PC-3 (cell line): ENCODE results near the gene MVB12B. TPM values are rescaled to one million over a fixed set of nuclear protein-coding genes. Genes with fewer than 3 reads are reported as not detected.

Experiments used
- ATAC-seq: fragments of 200-7000 bp; cut with Tn5 transposase; 2 replicates; pipeline ENCODE4 v1.9.1; 2020; ENCODE audit warnings: mild to moderate bottlenecking, moderate library complexity
- BruUV-seq: library from RNA; stranded (reverse); fragments of 400-500 nt; replicated peaks from 2 replicates; lab custom pipeline; 2021; lab: Mats Ljungman, UMichigan
- CTCF ChIA-PET: fragments of 300-600 bp; sonication (Branson Sonifier 250); formaldehyde crosslinking; loops from one replicate; lab custom pipeline; 2022; ENCODE audit warnings: antibody characterized with exemption; lab: Charles Lee
- POLR2A ChIA-PET: fragments of 300-600 bp; sonication (Branson Sonifier 250); formaldehyde crosslinking; loops from one replicate; lab custom pipeline; 2022; ENCODE audit warnings: antibody characterized with exemption; ENCODE audit not compliant: unreplicated experiment; lab: Charles Lee
- DNase-seq: peaks from one replicate; pipeline ENCODE4 v3.0.0-alpha.2; 2015
- H2AFZ ChIP-seq: fragments of 300-600 bp; sonication (generic); 2 replicates; pipeline ENCODE4 v1.6.0; 2016; ENCODE audit warnings: antibody characterized with exemption, low read length
- H3F3A ChIP-seq: fragments of 300-600 bp; sonication (generic); one replicate; pipeline ENCODE4 v1.6.0; 2017; ENCODE audit warnings: antibody characterized with exemption, low read length, control low read depth, mild to moderate bottlenecking; ENCODE audit not compliant: unreplicated experiment
- H3K27ac ChIP-seq: fragments of 300-600 bp; sonication (generic); 2 replicates; pipeline ENCODE4 v1.5.1; 2016; ENCODE audit warnings: mild to moderate bottlenecking, low read length
- H3K27me3 ChIP-seq: fragments of 300-600 bp; sonication (generic); 2 replicates; pipeline ENCODE4 v1.6.1; 2016; ENCODE audit warnings: low read length, mixed read lengths
- H3K36me3 ChIP-seq: fragments of 300-600 bp; sonication (generic); 2 replicates; pipeline ENCODE4 v1.6.1; 2016; ENCODE audit warnings: low read depth, mixed run types, low read length, mixed read lengths
- H3K4me1 ChIP-seq: fragments of 300-600 bp; sonication (generic); 2 replicates; pipeline ENCODE4 v1.5.1; 2016; ENCODE audit warnings: low read length; ENCODE audit not compliant: insufficient read depth
- H3K4me2 ChIP-seq: fragments of 300-600 bp; sonication (generic); 2 replicates; pipeline ENCODE4 v1.6.0; 2016; ENCODE audit warnings: low read length
- H3K4me3 ChIP-seq: fragments of 300-600 bp; sonication (generic); 2 replicates; pipeline ENCODE4 v1.5.1; 2016; ENCODE audit warnings: mild to moderate bottlenecking, low read length, mixed read lengths
- H3K79me2 ChIP-seq: fragments of 300-600 bp; sonication (generic); 2 replicates; pipeline ENCODE4 v1.6.1; 2017; ENCODE audit warnings: low read length, mixed read lengths
- H3K9ac ChIP-seq: fragments of 300-600 bp; sonication (generic); 2 replicates; pipeline ENCODE4 v1.6.0; 2016; ENCODE audit warnings: mild to moderate bottlenecking, low read length
- H3K9me2 ChIP-seq: fragments of 300-600 bp; sonication (generic); replicated peaks from 2 replicates; pipeline ENCODE4 v1.6.1; 2016; ENCODE audit warnings: mixed run types, low read length, mixed read lengths
- H3K9me3 ChIP-seq: fragments of 300-600 bp; sonication (generic); 2 replicates; pipeline ENCODE4 v1.6.1; 2016; ENCODE audit warnings: low read length, mixed read lengths
- H4K20me1 ChIP-seq: fragments of 300-600 bp; sonication (generic); 2 replicates; pipeline ENCODE4 v1.6.1; 2016; ENCODE audit warnings: low read length, mixed read lengths
- EZH2 ChIP-seq: fragments of 300-600 bp; sonication (generic); IDR thresholded peaks from one replicate; pipeline ENCODE4 v1.6.1; 2017; ENCODE audit warnings: antibody characterized with exemption, mild to moderate bottlenecking, low read length; ENCODE audit not compliant: unreplicated experiment
- EZH2phosphoT487 ChIP-seq: fragments of 300-600 bp; sonication (generic); IDR thresholded peaks from 2 replicates; pipeline ENCODE4 v1.6.1; 2018; ENCODE audit warnings: mild to moderate bottlenecking, antibody characterized with exemption, low read length, borderline replicate concordance
- intact Hi-C: fragments of 100-400 bp; cut with micrococcal nuclease; formaldehyde crosslinking; loops from 2 replicates; pipeline ENCODE4 v1.9.0; 2023
- total RNA-seq: library from RNA; depleted of rRNA; stranded (reverse); fragments of >200 nt; gene quantifications from 2 replicates; pipeline ENCODE4 v1.2.3, GENCODE V29; 2014
- TF ChIP-seq, protein P1 (sequence below): fragments of 300-600 bp; sonication (generic); conservative IDR thresholded peaks from 2 replicates; pipeline ENCODE4 v1.5.1; 2017; ENCODE audit warnings: antibody characterized with exemption, low read depth, mild to moderate bottlenecking, low read length

Gene MVB12B
- total RNA-seq, 1 experiment from 2014 or later = 7.2 TPM

DNA sequence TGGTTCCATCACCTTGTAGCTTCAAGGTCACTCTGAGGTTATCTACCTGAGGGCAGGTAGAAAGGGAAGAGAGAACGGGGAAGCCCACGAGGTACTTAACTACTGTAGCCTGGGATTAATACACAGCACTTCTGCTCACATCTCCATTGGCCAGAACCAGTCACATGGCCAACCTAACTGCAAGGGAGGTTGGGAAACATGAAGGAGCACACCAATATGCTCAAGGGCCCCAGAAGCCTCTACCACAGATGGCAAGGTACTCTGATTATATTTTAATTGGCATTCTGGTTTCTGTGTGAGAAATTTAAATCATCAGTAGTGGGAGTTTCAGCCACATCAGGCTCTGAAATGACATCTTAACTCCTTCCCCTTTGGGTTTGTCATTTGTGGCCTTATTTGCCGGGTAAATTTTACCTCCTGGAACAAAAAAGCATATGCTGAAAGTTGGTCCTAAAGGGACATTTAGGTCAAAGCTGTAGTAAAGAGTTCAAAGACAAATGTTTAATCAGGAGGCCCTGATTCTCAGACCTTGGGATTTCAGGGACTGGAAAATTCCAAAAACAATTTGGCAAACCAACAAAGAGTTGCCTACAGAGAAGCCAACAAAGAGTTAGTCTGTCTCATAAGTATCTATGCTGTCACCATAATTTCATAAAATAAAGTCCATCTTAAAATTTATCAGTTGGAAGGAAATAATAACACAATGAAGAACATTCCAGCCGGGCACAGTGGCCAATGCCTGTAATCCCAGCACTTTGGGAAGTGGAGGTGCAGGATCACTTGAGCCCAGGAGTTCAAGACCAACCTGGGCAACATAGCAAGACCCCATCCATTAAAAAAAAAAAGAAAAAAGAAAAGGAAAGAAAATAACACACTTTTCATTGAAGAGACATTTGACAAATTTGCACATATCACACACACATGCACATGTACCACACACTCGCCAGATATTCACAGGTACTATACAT is 13.8 kb upstream of the MVB12B start:
- TF ChIP-seq EZH2 = no peak
- no peaks in the 10 kb centered on the region for H3K9me2 ChIP-seq
- ATAC-seq (no peak), DNase-seq (no peak)
- no peak overlapping the region for H3K27ac ChIP-seq
- ChIA-PET CTCF (no interaction called here), POLR2A (no interaction called here)
- no peak overlapping the region for H2AFZ ChIP-seq
- no peaks in the 10 kb centered on the region for H3K79me2 ChIP-seq
- no peaks in the 10 kb centered on the region for H3K27me3 ChIP-seq
- H3K4me3 ChIP-seq = no peak overlapping the region
- H3K9ac ChIP-seq = no peak overlapping the region
- no peaks in the 10 kb centered on the region for H3K36me3 ChIP-seq
- no peak overlapping the region for H3K4me2 ChIP-seq
- intact Hi-C loops = no loop called here
- no peaks in the 10 kb centered on the region for H3K9me3 ChIP-seq
- BruUV-seq = no TSS peak
- no peaks in the 10 kb centered on the region for H4K20me1 ChIP-seq
- no peaks in the 10 kb centered on the region for H3K4me1 ChIP-seq
- no peaks in the 10 kb centered on the region for H3F3A ChIP-seq

DNA sequence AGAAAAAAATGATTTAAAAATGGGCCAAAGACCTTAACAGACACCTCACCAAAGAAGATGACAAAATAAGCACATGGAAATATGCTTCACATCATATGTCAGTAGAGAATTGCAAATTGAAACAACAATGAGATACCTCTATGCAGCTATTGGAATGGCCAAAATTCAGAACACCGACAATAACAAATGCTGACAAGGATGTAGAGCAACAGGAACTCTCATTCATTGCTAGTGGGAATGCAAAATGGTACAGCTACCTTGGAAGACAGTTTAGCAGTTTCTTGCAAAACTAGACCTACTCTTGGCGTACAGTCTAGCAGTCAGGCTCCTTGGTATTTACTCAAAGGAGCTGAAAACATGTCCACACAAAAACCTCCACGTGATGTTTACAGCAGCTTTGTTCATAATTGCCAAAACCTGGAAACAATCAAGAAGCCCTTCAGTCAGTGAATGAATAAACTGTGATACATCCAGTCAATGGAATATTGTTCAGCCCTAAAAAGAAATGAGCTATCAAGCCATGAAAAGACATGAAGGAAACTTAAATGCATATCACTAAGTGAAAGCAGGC is 10.5 kb upstream of the MVB12B start:
- intact Hi-C loops = no loop called here
- no peaks in the 10 kb centered on the region for H3K79me2 ChIP-seq

DNA sequence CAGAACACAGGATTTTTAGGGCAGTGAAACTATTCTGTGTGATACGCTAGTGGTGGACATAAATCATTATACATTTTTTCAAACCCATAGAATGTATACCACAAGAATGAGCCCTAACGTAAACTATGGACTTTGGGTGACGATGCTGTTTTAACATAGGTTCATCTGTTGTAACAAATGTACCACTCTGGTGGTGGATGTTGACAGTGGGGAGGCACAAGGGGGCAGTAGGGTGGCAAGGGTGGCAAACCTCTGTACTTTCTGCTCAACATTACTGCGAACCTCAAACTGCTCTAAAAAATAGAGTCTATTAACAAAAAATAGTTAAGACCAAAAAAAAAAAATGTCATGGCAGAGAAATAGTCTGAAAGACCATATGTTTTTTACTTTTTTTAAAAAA is 9.1 kb upstream of the MVB12B start:
- Histone ChIP-seq H3K9me2 (no peaks in the 10 kb centered on the region), H3K79me2 (no peaks in the 10 kb centered on the region), H3K4me2 (no peak overlapping the region), H3K4me3 (no peak overlapping the region), H3K9ac (no peak overlapping the region), H3K9me3 (no peaks in the 10 kb centered on the region), H3F3A (no peaks in the 10 kb centered on the region), H2AFZ (no peak overlapping the region), H3K36me3 (no peaks in the 10 kb centered on the region), H4K20me1 (no peaks in the 10 kb centered on the region), H3K27ac (no peak overlapping the region), H3K27me3 (no peaks in the 10 kb centered on the region), H3K4me1 (no peaks in the 10 kb centered on the region)
- no TSS peak for BruUV-seq
- TF ChIP-seq, protein P1, sequence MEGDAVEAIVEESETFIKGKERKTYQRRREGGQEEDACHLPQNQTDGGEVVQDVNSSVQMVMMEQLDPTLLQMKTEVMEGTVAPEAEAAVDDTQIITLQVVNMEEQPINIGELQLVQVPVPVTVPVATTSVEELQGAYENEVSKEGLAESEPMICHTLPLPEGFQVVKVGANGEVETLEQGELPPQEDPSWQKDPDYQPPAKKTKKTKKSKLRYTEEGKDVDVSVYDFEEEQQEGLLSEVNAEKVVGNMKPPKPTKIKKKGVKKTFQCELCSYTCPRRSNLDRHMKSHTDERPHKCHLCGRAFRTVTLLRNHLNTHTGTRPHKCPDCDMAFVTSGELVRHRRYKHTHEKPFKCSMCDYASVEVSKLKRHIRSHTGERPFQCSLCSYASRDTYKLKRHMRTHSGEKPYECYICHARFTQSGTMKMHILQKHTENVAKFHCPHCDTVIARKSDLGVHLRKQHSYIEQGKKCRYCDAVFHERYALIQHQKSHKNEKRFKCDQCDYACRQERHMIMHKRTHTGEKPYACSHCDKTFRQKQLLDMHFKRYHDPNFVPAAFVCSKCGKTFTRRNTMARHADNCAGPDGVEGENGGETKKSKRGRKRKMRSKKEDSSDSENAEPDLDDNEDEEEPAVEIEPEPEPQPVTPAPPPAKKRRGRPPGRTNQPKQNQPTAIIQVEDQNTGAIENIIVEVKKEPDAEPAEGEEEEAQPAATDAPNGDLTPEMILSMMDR = peak; percentile 60
- TF ChIP-seq EZH2 = no peak
- DNase-seq (peak; percentile 41), ATAC-seq (peak; percentile 55; the same call in 1 of the 2 replicates)
- intact Hi-C loops = loop anchor here (1.0 kb wide), 3 partner anchors 69 to 174 kb away; no protein-coding TSS in a partner anchor
- ChIA-PET POLR2A (no interaction called here), CTCF (no interaction called here)

More for the DNA sequence above, 10.5 kb upstream of the MVB12B start:
- Histone ChIP-seq H3K4me2 (no peak overlapping the region), H3K4me1 (no peaks in the 10 kb centered on the region), H3K27me3 (no peaks in the 10 kb centered on the region), H3K9ac (no peak overlapping the region), H3K9me2 (no peaks in the 10 kb centered on the region), H3K27ac (no peak overlapping the region), H4K20me1 (no peaks in the 10 kb centered on the region), H3F3A (no peaks in the 10 kb centered on the region), H3K4me3 (no peak overlapping the region), H3K36me3 (no peaks in the 10 kb centered on the region), H3K9me3 (no peaks in the 10 kb centered on the region), H2AFZ (no peak overlapping the region)
- no peak for DNase-seq
- TF ChIP-seq EZH2 (no peak), EZH2phosphoT487 (no peak)
- TF ChIP-seq, protein P1 = no peak
- ChIA-PET POLR2A (no interaction called here), CTCF (interaction anchor here (0.6 kb wide), 1 partner anchor 82 kb away, joined by 3 read pairs; no protein-coding TSS in a partner anchor)
- no TSS peak for BruUV-seq
- ATAC-seq = no peak
